Erythroblast (primary cell): ENCODE data around the gene NOVA1.

Source experiments
- GATA1 ChIP-seq: IDR thresholded peaks from 2 replicates; pipeline ENCODE4 v1.6.1; 2011; ENCODE audit warnings: low read depth, mild to moderate bottlenecking, control low read depth, low read length, moderate library complexity
- POLR2A ChIP-seq: IDR thresholded peaks from 2 replicates; pipeline ENCODE4 v1.6.1; 2011; ENCODE audit warnings: mild to moderate bottlenecking, low read length

DNA sequence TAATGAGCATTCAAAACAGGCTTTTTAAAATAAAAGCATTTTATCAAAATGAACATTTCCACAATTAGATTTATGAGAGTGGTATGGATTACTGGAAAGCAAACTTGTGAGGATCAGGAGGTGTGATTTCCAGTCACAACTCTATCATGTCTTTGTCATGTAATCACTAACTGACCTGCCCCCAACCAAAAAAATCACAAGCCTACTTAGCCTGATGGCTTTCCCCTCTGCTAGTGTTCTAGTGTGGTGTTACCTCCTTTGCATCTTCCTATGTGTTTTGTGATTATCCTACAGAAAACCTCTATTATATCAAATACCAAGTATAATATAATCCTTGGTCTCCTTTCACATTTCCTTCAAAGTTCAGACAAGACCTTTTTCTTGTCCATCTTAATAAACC lies 168.6 kb downstream of the NOVA1 start:
- TF ChIP-seq POLR2A (no peak), GATA1 (no peak)
